HG03460 (cell line): Measurements from ENCODE around the gene KCNK3.
"Not testable (repeated sequence)": the region's sequence is repeated elsewhere in the genome, so short reads cannot be mapped to it uniquely, and the experiment has no call there.

Experiments
- ATAC-seq: cut with Tn5 transposase; IDR thresholded peaks from one replicate; pipeline ENCODE4 v1.9.1; 2021; ENCODE audit not compliant: unreplicated experiment

Gene KCNK3

DNA sequence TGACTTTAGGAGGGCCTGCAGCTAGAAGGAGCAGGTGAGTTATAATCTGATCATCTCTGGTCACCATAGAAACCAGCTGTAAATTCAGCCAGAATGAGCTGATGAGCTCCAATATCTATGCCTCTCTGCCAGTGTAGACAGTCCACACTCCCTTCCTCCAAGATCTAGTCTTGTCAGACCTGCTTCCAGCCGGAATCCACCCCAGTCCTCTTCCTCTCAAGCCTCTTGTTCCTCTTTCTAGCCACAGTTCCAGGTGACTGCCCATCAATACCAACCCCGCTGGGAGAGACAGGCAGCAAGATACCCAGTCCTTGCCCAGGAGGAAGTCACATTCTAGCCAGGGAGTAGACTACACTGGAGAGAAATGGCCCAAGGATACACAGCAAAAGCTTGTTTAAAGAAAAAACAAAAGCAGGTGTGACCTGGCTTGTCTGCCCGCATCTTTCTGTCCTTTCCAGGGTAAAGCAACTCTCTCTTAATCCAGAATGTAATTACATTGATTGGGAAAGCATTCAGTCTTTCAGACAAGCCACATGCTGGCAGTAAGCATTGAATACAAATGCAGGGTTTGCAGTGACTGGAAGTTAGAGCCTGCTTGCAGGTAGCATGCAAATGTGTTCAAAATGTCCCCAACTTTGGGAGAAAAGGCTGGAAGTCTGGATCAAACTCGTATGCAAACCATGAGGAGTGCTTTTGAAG lies 62.6 kb downstream of the KCNK3 start:
- ATAC-seq = no peak

DNA sequence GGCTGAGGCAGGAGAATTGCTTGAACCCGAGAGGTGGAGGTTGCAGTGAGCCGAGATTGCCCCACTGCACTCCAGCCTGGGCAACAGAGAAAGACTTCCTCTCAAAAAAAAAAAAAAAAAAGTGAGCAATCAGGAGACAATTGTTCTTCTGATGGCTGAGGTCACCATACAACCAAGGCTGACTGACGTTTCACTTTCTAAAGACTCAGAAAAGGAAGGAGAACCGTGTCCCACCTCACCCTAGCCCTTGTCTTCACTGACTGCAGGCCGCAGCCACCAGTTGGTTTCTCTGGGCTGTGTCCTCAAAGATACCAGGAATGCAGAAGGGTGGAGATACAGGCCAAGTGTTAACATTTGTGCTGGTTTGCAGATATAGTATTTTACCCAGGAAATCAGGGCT lies 63.8 kb downstream of the KCNK3 start:
- no peak for ATAC-seq

DNA sequence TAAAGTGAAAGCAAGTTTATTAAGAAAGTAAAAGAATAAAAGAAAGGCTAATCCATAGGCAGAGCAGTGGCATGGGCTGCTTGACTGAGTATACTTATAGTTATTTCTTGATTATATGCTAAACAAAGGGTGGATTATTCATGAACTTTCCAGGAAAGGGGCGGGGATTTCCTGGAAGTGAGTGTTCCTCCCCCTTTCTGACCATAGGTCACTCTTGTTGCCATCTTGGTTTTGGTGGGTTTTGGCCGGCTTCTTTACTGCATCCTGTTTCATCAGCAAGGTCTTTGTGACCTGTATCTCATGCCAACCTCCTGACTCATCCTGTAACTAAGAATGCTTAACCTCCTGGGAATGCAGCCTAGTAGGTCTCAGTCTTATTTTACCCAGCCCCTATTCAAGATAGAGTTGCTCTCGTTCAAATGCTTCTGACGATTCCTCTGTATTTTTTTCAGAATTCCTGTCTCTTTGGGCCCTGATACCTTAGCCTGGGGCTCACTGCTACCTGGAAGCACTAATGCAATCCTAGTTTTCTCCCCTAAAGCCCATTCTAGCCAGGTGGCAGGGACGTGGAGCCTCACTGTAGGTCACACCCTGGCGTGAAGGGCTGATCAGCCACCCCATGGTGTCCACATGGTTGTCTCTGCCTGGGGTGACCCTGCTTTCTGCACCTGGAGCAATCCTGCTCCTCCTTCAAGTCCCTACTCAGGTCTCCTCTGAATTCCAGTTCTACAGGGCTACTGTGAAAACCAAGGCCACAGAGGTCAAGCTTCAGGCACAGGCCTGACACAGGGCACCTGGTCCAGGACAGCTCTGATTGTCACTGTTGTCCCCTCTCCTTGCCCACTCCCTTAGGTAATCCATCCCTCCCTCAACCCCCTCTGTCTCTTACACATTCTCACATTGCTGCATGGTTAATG lies 65.6 kb downstream of the KCNK3 start:
- ATAC-seq = peak; percentile 61

DNA sequence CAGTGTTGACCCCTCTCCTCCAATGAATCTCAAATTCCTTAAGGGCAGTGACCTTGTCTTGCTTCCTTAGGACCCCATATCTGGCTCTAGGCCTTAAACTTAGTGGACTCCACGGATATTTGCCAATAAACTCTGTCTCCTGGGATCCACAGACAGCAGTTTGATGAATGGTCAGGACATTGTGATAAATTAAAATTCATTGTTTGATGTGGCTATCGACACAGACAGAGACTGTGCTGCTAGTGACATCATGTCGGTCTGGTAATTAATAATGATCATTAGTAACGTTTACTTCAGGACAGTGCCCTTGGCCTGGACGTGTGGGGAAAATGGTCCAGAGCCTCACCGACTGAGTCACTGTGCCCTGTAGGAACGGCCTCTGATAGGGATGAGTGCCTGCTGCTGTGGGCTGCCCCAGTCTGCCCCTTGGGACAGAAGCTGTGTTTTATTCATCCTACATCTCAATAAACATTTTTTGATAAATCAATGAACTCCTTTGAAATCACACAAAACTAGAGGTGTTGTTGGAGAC lies 66.3 kb downstream of the KCNK3 start:
- no peak for ATAC-seq

DNA sequence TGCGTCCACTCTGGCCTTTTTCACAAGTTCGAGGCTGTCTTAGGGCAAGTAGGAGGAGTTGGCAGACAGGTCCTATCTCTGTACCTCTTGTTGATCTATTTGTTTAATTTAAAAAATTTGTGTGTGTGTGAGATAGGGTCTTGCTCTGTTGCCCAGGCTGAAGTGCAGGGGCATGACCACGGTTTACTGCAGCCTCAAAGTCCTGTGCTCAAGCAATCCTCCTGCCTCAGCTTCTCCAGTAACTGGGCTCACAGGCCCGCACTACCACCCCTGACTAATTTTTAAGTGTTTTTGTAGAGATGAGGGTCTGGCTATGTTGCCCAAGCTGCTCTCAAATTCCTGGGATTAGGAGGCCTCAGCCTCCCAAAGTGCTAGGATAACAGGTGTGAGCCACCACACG lies 67.3 kb downstream of the KCNK3 start:
- no peak for ATAC-seq

DNA sequence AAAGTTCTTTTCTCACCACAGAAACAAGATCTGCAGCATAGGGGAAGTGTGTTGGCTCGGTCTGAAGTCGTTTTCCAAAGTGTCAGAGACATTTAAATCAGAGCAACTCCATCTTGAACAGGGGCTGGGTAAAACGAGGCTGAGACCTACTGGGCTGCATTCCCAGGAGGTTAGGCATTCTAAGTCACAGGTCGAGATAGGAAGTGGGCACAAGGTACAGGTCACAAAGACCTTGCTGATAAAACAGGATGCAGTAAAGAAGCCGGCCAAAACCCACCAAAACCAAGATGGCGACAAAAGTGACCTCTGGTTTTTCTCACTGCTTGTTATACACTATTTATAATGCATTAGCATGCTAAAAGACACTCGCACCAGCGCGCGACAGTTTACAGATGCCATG lies 68.5 kb downstream of the KCNK3 start:
- not testable (repeated sequence) for ATAC-seq

DNA sequence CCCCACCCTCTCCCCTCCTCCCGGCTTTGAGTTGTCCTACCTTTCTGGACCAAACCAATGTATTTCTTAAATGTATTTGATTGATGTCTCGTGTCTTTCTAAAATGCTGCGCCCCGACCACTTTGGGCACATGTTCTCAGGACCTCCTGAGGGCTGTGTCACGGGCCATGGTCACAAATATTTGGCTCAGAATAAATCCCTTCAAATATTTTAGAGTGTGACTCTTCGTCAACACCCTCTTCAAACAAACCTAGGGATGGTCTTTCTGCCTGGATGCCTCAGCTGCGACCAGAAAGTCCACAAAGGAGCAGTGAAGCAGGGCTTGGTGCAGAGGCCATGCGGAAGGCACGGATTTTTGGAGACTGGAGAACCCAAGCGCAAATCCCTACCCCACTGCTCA lies 70.5 kb downstream of the KCNK3 start:
- no peak for ATAC-seq

DNA sequence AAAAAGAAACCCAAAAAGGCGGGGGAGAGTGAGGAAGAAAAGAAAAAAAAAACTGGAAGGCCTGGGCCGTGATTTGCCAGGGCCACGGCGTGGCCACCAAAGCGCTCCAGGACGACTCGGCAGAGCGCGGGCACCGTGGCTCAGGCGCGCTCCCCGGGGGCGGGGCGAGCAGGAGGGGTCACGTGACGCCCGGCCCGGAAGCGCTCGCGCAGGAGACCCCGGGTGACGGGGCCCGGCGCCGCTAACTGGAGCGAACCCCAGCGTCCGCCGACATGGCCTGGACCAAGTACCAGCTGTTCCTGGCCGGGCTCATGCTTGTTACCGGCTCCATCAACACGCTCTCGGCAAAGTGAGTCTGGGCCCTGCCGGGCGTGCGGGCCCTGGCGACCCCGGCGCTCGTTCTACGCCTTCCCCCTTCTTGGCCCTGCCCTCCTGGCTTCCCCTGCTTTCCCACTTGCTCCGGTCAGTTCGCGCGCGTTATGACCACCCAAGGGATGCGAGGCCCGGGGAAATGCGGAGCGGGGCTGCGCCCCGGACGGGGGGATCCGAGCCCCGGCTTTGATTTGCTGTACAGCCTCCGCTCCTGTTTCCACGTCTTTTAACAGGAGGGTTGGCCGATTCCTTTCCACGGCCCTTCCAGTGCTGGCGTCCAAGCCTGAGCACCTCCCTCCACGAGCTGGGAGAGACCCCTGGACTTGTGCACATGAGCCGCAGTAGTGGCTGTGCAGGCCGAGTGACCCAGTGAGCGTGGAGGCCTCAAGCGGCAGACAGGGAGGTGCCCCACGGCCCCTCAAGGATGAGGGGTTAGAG lies 71.8 kb downstream of the KCNK3 start, which contains the start of gene SLC35F6:
SLC35F6 (plus strand) TSS at position 207 of the 810 bp plus-strand sequence; CDS start at position 273, 66 bp downstream.
- peak; percentile 83 for ATAC-seq

DNA sequence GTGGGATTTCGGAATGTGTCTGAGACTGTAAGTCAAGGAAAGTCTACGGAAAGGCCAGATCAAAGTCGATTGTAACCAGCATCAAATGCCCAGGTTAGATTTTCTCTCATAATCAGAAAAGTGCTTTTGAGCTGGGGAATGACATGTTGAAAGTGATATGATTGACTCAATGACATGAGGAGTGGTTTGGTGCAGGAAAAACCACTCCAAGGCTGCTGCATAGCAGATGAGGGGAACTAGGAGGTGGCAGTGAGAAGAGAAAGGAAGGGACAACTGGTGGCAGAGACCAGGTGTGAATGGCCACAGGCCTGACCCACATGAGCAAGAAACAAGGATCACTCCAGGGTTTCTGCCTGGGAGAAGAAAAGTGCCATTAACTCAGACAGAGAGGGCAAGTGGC lies 72.4 kb downstream of the KCNK3 start:
- ATAC-seq = no peak

DNA sequence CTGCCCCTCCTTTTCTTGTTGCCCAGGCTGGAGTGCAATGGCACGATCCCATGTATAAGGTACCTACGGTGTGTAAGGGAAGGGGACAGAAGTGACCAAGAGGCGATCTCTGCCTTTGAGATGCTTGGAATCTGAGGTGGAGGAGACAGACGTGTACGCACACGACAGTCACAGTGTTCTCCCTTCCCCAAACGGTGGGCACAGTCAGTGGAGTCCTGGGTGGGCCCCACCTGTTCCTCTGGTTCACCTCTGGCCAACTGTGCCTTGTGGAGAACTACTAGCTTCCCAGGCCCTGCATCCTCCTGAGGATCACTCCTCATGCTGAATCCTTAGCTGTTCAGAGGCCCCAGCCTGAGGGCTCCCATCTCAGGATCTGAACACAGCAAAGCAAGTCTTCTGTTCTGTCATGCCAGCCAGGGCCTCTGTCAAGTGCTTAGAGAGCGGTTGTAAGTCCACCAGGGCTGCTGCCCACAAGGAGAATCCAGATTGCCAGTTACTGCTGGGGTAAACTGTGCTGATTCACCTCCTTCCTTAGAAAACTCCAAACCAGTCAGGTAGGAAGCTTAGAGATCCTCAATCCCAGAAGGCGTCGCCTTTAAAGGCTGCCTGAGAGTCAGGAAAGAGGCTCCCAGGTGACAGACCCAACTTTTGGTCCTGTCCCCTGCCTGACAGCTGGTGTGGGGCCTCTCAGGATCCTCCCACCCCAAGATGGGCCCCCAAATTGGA lies 73.1 kb downstream of the KCNK3 start:
- no peak for ATAC-seq

DNA sequence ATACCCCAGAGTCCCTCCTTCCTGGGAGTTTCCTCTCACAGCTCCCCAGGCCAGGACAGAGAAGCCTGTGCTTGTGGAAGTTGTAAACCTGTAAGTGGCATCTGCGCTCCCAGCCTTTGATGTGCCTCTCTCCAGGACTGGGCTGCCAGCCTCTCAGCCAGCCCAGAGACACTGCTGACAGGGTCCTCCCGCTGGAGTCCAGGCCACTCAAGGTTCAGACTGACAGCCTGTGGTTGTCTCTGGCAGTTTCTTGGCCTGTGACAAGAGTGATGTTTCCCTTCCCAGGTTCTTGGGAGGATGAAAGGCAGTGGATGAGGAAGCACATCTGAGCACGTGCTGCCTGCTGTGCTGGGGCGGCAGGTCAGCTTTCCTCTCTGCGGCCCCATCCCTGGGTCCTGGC lies 74.6 kb downstream of the KCNK3 start:
- ATAC-seq = no peak

DNA sequence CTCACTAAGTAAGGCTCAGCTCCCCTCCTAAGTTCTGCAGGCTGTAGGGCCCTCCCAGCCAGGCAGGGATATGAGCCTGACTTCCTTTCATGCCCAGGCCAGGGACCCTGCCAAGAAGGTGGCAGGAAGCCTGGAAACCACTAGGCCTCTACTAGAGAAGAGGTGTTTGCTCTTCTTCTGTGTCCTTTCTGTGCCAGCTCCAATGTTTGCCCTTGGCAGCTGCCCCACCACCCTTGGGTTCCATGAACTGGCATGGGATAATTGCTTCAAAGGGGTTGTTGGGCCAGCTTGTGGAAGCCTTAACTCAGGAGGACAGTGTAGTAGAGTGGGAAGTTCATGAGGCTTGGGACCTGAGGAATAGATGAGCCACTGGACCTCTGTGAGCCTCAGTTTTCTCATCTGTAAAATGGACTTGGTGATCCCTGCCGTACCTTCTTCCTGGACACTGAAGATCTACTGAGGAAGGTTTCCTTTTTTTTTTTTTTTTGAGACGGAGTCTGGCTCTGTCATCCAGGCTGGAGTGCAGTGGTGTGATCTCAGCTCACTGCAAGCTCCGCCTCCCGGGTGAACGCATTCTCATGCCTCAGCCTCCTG lies 75.5 kb downstream of the KCNK3 start:
- ATAC-seq = no peak

DNA sequence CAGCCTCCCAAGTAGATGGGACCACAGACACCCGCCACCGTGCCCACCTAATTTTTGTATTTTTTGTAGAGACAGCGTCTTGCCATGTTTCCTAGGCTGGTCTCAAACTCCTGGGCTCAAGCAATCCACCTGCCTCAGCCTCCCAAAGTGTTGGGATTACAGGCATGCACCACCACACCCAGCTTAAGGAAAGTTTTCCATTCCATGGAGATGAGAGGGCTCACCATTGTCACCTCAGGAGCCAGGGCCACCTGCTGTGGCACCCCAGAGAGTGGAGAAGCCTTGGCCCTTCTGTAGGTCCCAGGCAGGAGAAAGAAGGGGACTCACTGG lies 76.2 kb downstream of the KCNK3 start:
- no peak for ATAC-seq

DNA sequence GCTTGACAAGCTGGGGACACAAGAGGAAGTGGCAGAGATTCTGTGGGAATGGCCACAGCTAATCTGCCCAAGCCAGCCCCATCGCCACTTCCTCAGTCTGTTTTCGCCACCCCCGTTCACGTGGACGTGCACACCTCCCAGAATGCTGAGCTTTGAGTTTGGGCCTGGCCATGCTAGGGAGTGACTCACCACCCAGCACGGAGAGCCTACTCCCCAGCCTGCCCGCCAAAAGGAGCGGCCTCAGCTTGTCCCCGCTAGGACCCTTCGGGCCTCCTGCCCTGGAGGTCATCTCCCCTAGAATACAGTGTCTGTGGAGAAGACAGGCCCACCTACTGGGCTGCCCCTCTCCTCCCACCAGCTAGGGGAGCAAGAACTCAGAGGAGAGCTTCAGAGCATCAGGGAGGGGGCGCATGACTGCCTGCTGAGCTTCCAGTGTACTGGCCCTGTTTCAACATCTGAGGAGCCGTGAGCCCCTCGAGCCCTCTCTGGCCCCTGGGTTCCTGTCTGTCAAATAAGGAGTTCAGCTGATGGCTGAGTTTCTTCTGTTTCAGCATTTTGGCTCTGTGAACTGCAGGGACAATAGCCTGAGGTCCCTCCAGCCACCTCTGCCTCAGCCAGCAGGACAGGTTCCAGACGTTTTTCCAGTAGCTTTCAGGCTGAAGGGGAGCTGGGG lies 76.7 kb downstream of the KCNK3 start:
- no peak for ATAC-seq

DNA sequence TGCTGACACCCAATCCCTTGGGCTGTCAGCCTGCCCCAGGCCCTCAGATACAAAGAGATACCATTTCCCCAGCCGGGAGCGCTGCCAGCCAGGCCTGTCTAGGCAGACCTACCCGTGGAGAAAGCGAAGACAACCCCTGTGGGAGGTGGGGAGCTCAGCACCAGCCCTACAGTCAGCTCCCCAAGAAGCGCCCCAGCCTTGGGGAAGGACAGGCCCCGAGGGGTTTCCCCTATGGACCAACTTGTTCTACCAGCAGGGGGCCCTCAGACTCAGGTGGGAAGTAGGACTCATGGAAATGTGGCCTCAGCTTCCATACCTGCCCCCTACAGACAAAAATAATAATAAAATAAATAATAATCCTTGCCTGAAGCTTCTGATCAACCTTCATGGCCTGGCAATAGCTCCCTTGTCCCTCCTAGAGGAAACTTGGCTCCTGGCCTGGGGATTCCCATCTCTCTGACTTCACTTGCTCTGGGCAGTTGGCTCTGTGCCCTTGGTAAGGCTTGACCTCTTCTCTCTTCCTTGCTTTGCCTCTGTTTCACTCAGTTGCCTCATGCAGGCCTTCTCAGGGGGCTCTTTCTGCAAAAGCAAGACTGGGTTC lies 78.6 kb downstream of the KCNK3 start:
- no peak for ATAC-seq

DNA sequence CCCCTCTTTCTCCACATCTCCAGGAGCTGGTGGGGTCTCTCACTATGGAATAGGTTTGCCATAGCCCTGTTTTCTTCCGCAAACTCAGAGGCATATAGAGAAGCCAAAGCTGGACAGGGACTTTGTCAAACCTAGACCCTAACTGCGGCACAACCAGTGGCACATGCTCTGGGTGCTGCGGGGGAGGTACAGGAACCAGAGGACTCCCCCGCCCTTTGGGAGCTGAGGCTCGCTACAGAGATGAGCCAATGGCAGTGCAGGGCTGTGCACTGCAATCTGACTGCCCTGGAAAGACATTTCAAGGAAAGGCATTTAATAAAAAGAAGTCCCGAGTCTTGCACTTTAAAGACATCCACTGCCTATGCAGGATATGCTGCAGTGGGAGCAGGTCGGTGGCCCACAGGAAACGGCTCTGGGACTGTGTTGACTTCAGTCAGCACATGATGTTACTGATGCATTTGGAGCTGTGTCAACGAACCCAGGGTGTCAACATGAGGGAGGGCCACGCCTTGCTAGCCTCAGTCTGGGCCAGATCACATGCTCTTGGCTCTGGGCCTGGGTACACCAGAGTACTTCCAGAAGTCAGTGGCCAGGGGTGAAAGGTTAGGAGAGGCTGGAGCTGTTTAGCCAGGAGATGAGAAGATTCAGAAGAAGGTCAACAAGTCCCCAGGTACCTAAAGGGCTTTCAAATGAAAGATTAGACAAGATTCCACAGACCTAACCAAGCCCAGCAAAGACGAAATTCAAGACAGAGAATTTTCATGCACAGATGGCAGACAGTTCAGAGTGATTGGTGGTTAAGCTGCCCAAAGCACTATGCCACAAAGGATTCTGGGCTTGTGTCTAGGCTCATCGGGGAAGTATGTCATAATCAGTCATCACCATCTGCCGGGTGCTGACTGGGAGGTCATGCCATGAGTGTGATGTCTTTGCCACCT lies 79.8 kb downstream of the KCNK3 start:
- no peak for ATAC-seq

DNA sequence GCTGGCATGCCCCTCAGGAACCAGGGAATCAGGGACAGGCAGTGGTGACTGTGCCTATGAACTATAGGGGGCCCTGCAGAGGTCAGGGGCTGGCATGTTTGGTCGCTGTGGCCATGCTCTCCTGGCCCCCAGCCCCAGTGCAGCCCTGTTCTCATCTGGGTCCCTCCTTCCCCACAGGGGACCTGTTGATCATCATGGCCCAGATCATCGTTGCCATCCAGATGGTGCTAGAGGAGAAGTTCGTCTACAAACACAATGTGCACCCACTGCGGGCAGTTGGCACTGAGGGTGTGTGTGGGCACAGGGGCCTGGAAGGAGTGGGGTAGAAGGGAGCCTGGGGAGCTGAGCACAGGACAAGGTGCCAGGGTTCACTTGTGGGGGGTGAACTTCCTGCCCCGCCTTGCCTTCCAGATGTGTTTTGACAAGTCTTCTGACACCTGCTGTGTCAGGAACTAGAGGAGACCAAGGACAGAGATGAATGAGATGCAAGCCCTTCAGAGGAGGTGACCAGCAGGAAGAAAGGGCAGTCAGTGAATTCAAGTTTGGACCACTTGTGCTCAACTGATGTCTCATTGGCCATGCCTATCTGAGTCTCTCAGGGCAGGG lies 83.8 kb downstream of the KCNK3 start:
- ATAC-seq = no peak

DNA sequence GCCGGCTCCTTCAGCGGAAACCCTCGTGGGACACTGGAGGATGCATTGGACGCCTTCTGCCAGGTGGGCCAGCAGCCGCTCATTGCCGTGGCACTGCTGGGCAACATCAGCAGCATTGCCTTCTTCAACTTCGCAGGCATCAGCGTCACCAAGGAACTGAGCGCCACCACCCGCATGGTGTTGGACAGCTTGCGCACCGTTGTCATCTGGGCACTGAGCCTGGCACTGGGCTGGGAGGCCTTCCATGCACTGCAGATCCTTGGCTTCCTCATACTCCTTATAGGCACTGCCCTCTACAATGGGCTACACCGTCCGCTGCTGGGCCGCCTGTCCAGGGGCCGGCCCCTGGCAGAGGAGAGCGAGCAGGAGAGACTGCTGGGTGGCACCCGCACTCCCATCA lies 85.6 kb downstream of the KCNK3 start:
- no peak for ATAC-seq
